GM21723 (cell line): ENCODE data around the gene ETF1.

Experiments used
- ATAC-seq: cut with Tn5 transposase; IDR thresholded peaks from one replicate; pipeline ENCODE4 v1.9.1; 2021; ENCODE audit warnings: mild to moderate bottlenecking, moderate library complexity; ENCODE audit not compliant: unreplicated experiment

The ETF1 gene

DNA sequence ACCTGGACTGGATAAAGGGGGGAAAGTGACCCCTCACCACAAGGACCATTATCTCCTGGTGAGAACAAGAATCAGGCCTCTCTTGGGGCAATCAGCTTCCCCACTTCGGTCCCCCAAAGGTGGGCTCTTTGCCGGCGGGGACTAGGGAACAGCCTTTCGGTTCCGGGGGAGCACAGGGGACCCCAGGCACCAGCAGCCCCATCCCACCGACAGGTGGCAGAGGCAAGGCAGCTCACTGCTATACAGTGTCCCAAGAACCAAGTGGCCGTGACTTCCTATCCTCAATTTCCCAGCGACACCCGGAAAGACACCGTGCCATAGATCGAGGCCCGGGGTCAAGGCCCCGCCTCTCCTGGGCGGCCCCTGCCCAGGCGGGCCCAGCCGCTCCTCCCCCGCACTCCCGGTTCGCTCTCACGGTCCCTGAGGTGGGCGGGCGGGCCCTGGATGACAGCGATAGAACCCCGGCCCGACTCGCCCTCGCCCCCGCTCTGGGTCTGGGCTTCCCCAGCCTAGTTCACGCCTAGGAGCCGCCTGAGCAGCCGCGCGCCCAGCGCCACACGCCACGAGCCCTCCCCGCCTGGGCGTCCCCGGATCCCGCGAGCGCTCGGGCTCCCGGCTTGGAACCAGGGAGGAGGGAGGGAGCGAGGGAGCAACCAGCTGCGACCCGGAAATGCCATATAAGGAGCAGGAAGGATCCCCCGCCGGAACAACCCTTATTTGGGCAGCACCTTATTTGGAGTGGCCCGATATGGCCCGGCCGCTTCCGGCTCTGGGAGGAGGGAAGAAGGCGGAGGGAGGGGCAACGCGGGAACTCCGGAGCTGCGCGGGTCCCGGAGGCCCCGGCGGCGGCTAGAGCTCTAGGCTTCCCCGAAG is 78.4 kb downstream of the ETF1 start:
- peak; percentile 77 for ATAC-seq

DNA sequence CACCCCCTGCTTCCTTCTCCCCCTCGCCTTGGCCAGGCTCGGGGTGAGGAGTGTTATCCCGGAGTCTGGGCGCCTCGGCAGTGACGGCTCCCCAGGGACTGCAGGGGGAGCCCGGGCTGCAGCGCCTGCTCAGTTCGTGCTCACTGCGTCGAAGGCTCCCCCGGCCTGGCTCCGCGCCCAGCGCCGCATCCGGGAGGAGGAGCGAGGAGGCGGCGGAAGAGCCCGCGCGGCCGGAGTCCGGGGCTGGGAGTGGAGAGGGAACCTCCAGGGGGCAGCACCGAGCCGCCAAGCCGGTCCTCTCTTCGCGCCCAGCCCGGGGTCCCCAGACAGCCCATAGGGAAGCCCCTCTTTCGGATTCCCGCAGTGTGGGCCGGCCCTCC is 79.0 kb downstream of the ETF1 start:
- peak; percentile 58 for ATAC-seq

DNA sequence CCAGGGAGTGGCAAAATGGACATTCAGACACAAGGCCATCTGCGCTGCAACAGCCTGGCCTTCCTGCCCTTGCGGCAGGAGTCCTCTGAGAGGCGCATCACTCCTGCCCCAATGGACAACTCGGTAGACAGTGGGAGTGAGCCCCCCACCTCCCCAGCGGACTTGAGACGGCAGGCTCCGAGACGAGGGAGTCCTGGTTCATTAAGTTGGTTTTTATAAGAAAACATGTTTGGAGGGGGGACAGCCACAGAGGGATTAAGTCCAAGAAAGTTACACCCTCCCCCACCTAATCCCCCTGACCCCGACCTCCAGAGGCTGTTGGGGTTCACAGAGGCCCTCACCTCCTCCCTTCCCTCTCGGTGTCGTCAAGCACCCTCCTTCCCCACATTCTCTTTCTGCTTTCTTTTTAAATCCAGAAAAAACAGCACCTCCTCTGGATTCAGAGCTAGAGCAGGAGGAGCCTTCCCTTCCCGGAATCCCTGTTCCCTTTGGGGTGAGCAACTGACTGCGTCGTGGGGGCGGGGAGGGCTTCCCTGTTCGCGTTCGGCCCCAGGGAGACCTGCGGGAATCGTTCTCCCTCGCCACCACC is 79.5 kb downstream of the ETF1 start:
- ATAC-seq, result no peak

DNA sequence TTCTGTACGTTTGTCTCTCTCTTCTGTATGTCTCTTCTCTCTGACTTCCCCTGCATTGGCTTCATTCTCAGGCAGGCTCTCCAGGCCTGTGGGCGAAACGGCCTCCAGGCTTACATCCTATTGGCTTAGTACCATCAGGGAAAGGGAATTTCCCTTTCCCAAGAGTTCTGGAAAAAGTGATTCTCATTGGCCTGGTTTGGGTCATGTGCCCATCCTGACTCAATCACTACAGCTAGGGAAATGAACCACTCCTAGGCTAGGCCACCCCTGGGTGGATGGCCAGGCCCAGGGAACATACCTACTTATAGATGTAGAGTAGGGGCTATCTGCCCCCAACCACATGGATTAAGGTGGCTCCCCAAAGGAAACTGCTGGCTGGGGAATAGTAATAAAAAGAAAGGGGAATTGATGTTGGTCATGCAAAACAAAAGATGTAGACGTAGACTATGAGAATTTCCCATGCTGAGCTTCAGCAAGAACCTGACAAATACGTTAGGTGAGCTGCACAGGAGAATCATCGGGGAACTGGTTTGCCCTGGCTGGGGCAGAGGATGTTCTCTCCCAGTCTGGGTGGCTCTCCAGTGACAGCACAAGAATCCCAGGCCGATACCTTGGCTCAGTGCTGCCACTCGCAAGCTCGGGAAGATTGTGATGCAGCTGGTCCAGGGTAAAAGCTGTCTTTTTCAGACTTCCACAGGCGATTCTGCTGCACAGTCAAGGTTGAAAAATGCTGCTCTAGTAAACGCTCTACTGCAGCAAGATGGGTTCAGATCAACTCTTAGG is 81.5 kb downstream of the ETF1 start:
- no peak for ATAC-seq

DNA sequence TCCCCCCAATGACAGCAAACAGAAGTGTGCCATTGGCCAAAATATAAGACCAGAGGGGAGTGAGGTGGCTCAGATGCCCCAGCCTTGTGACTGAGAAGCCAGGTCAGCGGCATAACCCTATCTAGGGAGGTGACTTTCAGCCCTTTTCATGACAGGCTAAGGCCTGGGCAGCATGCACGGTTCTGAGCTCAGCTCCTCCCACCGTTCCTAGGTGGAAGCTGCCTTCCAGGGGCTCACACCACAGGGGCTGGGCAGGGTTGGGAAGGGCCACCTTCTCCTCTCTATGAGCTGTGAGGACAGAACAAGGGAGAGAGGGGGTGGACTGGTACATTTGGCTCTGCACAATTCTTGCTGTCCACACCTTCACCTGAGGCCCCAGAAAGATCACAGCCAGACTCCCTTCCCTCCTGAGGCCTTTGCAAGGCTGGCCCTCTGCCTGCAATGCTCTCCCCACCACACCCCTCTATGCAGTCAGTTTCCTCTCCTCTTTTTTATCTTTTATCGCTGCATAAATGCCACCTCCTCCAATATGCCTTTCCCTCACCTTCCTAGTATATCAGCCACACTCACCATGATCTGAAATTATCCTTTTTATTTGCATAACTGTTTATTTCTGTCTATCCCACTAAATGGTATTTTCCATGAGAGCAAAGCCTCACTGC is 82.9 kb downstream of the ETF1 start:
- ATAC-seq, result no peak

DNA sequence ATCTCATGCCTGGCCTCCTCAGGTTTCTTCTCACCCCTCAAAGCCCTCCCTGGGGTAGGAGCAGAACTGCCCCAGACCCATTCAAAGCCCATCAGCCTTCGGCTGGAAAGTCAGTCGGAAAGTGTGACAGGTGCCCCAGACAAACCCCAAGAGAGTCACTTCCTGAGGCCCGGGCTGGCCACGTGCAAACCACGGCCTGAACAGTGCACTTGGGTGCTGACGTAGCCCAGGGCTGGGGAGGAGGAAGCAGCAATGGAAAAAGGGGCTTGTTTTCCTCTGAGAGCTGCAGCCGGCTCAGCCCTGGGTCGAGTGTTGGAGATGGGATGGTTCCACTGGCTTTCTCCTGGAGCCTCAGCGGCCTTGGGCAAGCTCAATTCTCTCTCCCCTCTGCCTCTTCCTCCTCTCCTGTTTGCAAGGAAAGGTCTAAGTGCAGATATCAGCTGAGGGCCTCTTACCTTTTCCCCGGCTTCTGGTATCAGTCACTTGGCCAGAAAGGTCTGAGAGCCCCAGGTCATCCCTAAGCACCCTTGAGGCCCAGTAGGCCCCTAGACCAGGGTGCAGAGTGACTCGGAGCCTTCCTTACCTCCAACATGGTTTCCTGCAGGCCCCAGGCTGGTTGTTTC is 83.6 kb downstream of the ETF1 start:
- no peak for ATAC-seq

DNA sequence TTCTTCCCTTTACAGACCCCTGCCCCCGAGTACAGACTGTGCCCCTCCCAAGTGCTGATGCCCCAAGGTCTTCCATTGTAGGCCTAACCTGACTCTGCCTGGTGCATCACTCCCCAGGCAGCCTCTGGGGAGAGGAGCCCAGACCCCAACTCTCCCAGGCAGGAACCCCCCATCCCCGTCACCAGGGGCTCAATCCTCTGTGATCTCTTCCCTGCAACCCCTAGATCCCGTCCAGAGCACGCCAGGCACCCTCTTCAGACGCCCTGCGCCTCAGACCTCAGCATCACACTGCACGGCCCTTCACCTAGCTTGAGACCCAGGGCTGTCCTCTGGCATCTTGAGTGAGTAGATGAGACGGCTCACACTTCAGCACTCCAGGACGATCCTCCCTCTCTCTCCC is 84.2 kb downstream of the ETF1 start:
- no peak for ATAC-seq

DNA sequence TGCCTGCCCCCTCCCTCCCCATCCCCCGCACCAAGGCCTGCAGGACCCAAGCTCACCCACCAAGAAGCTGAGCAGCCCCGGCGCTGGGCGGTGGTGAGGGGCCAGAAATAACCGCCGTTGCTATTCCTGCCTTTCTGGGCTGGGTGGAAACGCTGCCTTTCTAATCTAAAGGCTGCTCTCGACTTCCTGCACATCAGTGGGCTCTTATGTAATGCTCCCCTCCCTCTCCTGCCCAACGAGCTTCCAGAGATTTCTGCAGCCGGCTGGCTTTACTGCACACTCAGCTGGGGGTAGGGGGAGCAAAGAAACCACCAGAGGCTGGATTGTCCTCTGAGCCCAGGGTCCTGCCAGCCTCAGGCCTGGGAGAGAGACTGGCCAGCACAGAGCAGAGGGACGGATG is 84.7 kb downstream of the ETF1 start:
- no peak for ATAC-seq

DNA sequence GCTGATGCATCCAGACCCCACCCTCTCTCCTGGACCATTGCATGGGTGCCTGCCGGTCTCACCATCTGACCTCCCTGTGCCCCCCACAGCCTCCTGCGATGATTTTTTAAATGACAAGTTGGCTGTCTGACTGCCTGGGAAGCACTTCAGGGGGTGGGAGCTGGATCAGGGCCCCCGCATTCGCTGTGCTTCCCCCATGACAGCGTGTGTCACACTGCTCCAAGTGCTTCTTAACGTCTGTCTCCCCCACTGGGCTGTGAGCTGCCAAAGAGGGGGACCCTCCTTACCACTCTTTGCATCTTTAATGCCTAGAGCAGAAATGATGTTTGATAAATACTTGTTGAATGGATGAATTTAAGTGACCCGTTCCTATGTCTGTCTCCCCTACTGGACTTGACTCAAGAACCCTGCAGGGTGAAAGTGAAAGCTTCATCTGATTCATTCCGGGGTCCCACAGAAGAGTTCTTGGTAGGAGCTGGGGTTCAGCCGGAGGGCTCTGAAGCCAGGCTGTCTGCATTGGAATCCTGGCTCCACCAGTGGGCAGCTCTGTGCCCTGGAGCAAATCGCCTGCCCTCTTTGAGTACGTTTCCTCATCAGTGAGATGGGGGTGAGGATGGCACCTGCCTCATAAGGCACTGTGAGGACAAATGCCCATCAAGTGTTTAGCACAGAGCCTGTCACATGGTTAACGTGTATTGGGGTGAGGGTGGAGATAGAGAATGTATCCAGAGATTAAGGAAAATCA is 85.3 kb downstream of the ETF1 start:
- ATAC-seq, result no peak
